Measurements from ENCODE around the gene KDM2B. TPM values are rescaled to one million over a fixed set of nuclear protein-coding genes. Genes with fewer than 3 reads are reported as not detected.
A peak's percentile ranks its signal among the peaks of the same experiment; 100 is the strongest.
"Not testable (repeated sequence)": the region's sequence is repeated elsewhere in the genome, so short reads cannot be mapped to it uniquely, and the experiment has no call there.

Gene KDM2B
- total and polyA plus RNA-seq, 2 experiments from 2014 or later: 13.6 to 22.7 TPM

DNA sequence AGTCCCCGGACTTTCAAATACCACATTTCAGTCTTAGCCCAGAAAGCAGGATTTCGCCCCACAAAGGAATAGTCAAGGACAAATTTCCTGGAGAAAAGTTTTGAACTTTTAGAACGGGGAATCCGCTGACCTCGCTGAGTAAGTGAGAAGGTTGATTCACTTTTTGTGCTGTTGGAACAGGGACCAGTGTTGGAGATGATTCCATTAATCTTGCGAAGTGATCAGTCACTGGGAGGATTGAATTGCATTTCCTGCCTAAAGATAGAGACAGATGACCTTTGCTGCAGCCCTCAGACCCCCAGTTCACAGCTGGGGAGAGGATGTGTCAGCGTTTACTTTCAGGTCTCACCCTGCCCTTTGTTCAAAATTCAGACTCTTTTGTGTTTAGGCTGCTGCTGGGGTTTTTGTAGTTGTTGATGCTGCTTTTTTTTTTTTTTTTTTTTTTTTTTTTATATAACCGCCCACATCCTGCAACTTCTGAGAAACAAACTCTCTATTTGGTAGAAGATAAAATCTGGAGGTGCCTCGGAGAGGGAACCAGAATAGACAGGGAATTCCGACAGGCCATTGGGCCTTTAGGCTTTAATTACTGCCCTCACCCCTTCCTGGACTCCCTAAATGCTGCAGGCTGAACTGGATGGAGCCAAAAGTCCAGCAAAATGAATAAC is 9.8 kb upstream of the KDM2B start:
- no peak for DNase-seq (ENCODE audit: low spot score)
- Histone ChIP-seq H3K9me2 (replicated peaks; ENCODE audit: insufficient read depth) (no peaks in the 10 kb centered on the region), H2AFZ (peak overlapping the region; percentile 23), H3K4me2 (peak overlapping the region; percentile 43), H3K27ac (peak overlapping the region; percentile 68), H3K9me3 (ENCODE audit: low read depth) (no peaks in the 10 kb centered on the region), H3K79me2 (no peaks in the 10 kb centered on the region), H3K27me3 (no peaks in the 10 kb centered on the region), H3K36me3 (replicated peaks; ENCODE audit: insufficient read depth, low read depth) (no peaks in the 10 kb centered on the region), H4K20me1 (ENCODE audit: insufficient read depth, poor library complexity, severe bottlenecking) (no peaks in the 10 kb centered on the region), H3K4me1 (ENCODE audit: insufficient read depth) (peaks cover 6% of the 10 kb centered on the region), H3K4me3 (no peak overlapping the region)
- no peak for TF ChIP-seq EZH2phosphoT487 (IDR thresholded peaks at IDR 0.05; ENCODE audit: low read depth, severe bottlenecking, unreplicated experiment)
- TF ChIP-seq, protein P1, sequence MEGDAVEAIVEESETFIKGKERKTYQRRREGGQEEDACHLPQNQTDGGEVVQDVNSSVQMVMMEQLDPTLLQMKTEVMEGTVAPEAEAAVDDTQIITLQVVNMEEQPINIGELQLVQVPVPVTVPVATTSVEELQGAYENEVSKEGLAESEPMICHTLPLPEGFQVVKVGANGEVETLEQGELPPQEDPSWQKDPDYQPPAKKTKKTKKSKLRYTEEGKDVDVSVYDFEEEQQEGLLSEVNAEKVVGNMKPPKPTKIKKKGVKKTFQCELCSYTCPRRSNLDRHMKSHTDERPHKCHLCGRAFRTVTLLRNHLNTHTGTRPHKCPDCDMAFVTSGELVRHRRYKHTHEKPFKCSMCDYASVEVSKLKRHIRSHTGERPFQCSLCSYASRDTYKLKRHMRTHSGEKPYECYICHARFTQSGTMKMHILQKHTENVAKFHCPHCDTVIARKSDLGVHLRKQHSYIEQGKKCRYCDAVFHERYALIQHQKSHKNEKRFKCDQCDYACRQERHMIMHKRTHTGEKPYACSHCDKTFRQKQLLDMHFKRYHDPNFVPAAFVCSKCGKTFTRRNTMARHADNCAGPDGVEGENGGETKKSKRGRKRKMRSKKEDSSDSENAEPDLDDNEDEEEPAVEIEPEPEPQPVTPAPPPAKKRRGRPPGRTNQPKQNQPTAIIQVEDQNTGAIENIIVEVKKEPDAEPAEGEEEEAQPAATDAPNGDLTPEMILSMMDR (IDR thresholded peaks at IDR 0.05; ENCODE audit: poor library complexity): no peak
- 39% methylated on average over 10 of the region's 10 CpGs for WGBS (ENCODE audit: low lambda C conversion rate, missing lambda C conversion rate)

DNA sequence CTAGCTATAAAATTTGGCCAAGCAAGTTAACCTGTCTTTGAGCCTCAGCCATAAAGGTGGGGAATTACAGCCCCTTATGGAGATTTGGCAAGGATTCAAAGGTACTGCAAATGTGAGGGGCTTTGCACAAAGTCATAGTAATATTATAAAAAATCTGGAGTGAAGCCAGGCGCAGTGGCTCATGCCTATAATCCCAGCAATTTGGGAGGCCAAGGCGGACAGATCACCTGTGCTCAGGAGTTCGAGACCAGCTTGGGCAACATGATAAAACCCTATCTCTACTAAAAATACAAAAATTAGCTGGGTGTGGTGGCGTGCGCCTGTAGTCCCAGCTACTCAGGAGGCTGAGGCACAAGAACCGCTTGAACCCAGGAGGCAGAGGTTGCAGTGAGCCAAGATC is 4.1 kb upstream of the KDM2B start:
- H3K27ac ChIP-seq; H3K4me2 ChIP-seq; DNase-seq (ENCODE audit: low spot score); H3K4me3 ChIP-seq; H3K36me3 ChIP-seq (replicated peaks; ENCODE audit: insufficient read depth, low read depth); H2AFZ ChIP-seq; H3K9me3 ChIP-seq (ENCODE audit: low read depth); H4K20me1 ChIP-seq (ENCODE audit: insufficient read depth, poor library complexity, severe bottlenecking); H3K79me2 ChIP-seq; H3K27me3 ChIP-seq; H3K9me2 ChIP-seq (replicated peaks; ENCODE audit: insufficient read depth): not testable (repeated sequence)
- WGBS (ENCODE audit: low lambda C conversion rate, missing lambda C conversion rate): 95% methylated on average over 6 of the region's 6 CpGs
- peaks cover 15% of the 10 kb centered on the region for H3K4me1 ChIP-seq (ENCODE audit: insufficient read depth)

DNA sequence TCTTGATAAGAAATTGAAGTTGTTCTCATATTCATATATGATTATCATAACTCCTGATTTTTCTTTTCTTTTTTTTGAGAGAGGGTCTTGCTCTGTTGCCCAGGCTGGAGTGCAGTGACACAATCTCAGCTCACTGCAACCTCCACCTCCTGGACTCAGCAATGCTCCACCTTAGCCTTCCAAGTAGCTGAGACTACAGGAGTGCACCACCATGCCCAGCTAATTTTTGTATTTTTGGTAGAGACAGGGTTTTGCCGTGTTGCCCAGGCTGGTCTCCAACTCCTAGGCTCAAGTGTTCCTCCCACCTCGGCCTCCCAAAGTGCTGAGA is 2.5 kb upstream of the KDM2B start:
- peak overlapping the region; percentile 98 for H3K4me2 ChIP-seq
- H3K9me3 ChIP-seq (ENCODE audit: low read depth): not testable (repeated sequence)
- 84% methylated on average over 2 of the region's 2 CpGs for WGBS (ENCODE audit: low lambda C conversion rate, missing lambda C conversion rate)

DNA sequence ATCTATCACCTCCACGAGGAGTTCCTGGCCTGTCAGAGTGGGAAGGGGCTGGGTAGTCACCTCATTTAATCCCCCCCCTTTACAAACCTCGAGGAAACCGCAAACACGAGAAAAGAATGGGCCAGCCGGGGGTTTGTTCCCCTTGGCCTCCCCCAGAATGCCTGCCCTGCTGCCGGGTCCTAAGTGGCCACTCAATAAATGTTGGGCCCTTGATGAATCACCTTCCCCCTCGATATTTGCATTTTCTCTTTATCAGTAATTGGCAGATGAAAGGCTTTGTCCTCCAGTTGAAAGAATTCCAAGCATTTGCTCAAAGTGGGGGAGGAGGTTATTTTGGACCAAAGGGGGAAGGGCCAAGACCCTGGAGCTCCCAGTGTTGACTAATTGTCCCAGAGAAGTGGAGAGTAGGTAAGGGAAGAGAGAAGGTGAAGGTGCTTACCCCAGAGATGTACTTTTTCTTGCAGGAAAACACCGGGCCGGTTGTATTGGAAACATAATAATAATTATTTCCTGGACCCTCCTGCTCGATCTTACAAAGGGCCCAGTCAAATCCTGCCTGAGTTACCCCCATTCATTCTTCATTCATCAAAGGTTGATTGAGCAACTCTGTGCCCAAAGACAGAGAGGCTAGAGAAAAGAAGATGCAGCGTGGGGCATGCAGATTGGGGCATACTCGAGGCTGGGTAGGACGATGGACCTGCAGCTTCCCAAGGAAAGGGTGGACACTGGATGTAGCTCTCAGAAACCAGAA is 1.9 kb upstream of the KDM2B start:
- WGBS (ENCODE audit: low lambda C conversion rate, missing lambda C conversion rate): 21% methylated on average over 13 of the region's 13 CpGs
- no peaks in the 10 kb centered on the region for H3K79me2 ChIP-seq
- H3K36me3 ChIP-seq (replicated peaks; ENCODE audit: insufficient read depth, low read depth): no peaks in the 10 kb centered on the region
- H3K9me3 ChIP-seq (ENCODE audit: low read depth): no peaks in the 10 kb centered on the region
- H3K27ac ChIP-seq: peak overlapping the region; percentile 49
- H4K20me1 ChIP-seq (ENCODE audit: insufficient read depth, poor library complexity, severe bottlenecking): no peaks in the 10 kb centered on the region
- H2AFZ ChIP-seq: peak overlapping the region; percentile 3
- peak overlapping the region; percentile 98 for H3K4me2 ChIP-seq
- H3K4me3 ChIP-seq: no peak overlapping the region
- no peak for DNase-seq (ENCODE audit: low spot score)
- H3K9me2 ChIP-seq (replicated peaks; ENCODE audit: insufficient read depth): no peaks in the 10 kb centered on the region
- TF ChIP-seq, protein P1 (IDR thresholded peaks at IDR 0.05; ENCODE audit: poor library complexity): no peak
- TF ChIP-seq EZH2 (IDR thresholded peaks at IDR 0.05; ENCODE audit: borderline replicate concordance): no peak
- TF ChIP-seq EZH2phosphoT487 (IDR thresholded peaks at IDR 0.05; ENCODE audit: low read depth, severe bottlenecking, unreplicated experiment): no peak
- H3K4me1 ChIP-seq (ENCODE audit: insufficient read depth): peaks cover 25% of the 10 kb centered on the region
- H3K27me3 ChIP-seq: no peaks in the 10 kb centered on the region

More for the DNA sequence above, 2.5 kb upstream of the KDM2B start:
- H3K9me2 ChIP-seq (replicated peaks; ENCODE audit: insufficient read depth); DNase-seq (ENCODE audit: low spot score); H4K20me1 ChIP-seq (ENCODE audit: insufficient read depth, poor library complexity, severe bottlenecking); H3K27me3 ChIP-seq; H3K4me3 ChIP-seq; H3K79me2 ChIP-seq; H3K36me3 ChIP-seq (replicated peaks; ENCODE audit: insufficient read depth, low read depth); H3K27ac ChIP-seq: not testable (repeated sequence)
- Histone ChIP-seq H2AFZ (peak overlapping the region; percentile 3), H3K4me1 (ENCODE audit: insufficient read depth) (peaks cover 23% of the 10 kb centered on the region)
